ENCODE data around the gene CELF2.

DNA sequence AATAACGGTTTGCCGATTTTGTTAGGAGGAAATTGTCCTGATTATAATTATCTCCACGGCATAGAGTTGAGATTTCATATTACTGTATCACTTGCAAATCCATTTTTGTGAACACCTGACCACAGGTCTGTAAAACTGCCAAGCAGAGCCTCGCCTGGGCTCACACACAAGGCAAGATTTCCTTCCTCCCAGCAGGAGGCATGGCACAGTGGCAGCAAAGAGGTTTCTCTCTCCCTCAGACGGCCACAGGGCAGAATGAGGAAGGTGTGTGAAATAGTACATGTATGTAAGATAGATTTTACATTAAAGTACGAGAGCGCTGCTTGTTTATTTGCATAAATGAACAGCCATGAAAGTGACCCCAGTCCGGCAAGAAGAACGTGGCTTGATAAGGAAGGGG, 130.1 kb downstream of the CELF2 start:
- TF ChIP-seq, protein P1, sequence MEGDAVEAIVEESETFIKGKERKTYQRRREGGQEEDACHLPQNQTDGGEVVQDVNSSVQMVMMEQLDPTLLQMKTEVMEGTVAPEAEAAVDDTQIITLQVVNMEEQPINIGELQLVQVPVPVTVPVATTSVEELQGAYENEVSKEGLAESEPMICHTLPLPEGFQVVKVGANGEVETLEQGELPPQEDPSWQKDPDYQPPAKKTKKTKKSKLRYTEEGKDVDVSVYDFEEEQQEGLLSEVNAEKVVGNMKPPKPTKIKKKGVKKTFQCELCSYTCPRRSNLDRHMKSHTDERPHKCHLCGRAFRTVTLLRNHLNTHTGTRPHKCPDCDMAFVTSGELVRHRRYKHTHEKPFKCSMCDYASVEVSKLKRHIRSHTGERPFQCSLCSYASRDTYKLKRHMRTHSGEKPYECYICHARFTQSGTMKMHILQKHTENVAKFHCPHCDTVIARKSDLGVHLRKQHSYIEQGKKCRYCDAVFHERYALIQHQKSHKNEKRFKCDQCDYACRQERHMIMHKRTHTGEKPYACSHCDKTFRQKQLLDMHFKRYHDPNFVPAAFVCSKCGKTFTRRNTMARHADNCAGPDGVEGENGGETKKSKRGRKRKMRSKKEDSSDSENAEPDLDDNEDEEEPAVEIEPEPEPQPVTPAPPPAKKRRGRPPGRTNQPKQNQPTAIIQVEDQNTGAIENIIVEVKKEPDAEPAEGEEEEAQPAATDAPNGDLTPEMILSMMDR (IDR thresholded peaks at IDR 0.05): no peak
- no peak for TF ChIP-seq EZH2phosphoT487 (IDR thresholded peaks at IDR 0.05)
- no peak for TF ChIP-seq EZH2 (IDR thresholded peaks at IDR 0.05)
